HG02642 (cell line): Measurements from ENCODE around the gene LEMD2.

Source experiments
- ATAC-seq: cut with Tn5 transposase; IDR thresholded peaks from one replicate; pipeline ENCODE4 v1.9.1; 2021; ENCODE audit warnings: mild to moderate bottlenecking; ENCODE audit not compliant: unreplicated experiment, poor library complexity

The LEMD2 gene

DNA sequence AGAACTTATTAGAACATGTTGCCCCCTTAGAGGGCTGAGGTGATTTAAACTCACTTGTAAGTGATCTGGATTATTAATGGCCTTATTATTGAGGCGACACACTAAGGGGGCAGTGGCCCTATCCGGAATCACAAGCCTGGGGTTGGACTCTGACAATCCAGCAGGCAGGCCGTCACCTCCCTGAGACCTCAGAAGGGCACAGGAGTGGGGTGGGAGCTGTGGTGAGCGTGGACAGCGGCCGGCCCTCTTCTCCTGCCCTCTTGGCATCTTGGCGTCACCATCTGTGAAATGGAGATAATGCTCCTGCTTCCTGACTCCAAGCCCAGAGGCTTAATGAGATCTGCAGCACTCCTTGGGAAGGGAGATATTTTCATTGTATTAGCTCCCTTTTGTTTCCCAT lies 61.8 kb downstream of the LEMD2 start:
- ATAC-seq = no peak

DNA sequence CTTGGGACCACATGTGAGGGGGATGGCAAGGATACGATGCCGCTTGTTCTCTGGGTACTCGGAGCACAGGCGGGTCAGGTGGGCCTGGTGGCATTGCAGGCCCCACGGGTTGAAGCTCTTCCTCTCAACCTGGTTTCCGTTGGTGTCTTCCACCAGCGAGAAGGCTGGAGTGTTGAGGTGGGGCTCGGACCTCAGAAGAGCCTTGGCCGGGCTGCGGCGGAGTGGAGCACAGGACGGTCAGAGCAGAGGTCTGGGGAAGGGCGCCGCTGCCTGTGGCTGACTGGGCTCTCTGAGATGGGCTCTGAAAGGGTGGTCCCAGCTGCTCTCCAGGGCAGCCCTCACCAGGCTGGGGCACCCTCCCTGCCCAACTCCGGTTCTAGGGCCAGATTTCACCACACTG lies 62.2 kb downstream of the LEMD2 start:
- no peak for ATAC-seq

DNA sequence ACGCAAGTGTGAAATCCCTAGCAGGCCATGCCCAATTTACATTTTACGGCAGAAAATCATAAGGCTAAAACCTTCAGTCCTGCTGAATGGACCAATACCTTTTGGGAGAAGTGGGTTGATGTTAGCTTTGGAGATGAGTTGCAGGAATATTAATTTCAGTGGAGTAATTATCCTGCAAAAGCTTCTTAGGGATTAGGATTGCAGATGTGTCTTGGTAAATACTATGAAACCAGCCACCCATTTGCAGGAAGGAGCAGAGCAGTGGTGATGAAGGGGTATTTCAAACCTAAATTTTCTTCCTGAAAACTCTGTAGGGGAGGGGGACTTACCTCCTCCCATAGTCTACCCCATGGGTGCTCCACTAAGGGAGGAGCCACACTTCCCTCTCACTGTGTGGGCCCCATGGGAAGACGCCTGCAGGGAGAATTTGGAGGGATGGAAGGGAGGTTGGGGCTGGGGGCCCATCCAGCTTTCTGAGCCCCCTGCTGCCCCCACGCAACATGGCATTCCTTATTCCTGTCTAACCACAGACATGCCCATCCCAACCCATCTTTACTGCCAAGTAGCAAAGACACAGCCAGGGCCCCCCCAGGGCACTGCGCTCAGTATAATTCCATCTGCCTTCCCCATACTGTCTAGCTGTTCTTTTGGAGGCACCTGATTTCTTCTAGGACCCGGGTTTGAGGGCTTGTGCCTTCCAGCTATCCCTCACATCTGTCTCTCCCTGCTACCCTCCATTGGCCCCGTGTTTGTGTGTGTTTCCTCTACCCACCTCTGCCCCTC lies 62.8 kb downstream of the LEMD2 start:
- ATAC-seq = no peak

DNA sequence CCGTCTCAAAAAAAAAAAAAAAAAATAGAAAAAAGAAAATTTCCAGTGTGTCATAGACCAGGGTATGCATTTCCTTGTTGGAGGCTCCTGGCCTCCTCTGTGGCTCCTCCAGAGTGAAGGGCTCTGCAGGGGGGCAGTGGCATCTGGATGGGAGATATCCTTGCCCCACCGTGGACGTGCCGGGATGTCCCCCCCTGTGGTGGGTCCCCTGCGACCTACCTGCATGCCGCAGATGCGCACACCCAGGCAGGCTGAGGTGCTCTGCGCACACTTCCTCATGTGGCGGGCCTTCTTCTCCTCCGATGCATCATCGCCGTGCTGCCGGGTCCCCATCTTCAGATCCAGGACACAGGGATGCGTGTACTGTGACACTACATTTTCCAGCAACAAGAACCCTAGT lies 63.7 kb downstream of the LEMD2 start:
- no peak for ATAC-seq

DNA sequence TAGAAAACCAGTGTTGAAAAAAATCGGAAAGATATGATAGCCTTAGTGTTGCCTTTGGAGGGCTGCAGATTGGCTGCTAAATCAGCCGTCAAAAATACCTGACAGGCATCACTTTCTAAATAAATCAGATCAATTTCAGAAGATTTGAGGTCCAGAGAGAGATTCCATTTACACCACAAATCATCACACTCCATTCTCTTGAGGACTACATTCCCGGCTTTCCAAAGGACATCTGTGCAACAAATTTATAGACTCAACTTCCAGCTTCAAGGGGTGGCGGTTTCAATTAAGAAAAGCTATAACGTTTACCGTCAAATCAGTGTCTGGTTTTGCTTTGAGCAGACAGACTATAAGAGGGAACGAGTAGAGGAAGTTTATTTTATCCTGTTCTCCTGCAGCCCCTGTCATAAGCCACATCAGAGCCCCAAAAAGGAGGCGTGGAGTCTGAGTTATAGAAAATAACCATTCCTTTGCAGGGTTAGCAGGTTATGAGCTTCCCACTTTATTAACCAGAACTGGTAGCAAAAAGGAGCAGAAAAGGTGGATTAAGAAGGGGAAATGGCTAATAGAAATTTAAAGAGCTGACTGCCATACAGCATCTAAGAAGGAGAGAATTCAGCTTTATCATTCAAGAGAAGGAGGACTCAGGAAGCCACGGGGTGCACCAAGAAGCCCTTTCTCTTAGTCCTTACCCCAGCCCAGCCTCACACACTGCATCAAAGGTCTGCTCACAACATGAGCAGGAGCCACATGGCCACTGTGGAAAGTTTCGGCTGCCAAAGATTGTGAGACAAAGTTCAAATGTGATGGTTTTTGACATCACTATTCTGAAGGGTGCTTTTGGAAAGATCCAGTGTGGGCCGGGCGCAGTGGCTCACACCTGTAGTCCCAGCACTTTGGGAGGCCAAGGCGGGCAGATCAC lies 64.6 kb downstream of the LEMD2 start:
- ATAC-seq = no peak

DNA sequence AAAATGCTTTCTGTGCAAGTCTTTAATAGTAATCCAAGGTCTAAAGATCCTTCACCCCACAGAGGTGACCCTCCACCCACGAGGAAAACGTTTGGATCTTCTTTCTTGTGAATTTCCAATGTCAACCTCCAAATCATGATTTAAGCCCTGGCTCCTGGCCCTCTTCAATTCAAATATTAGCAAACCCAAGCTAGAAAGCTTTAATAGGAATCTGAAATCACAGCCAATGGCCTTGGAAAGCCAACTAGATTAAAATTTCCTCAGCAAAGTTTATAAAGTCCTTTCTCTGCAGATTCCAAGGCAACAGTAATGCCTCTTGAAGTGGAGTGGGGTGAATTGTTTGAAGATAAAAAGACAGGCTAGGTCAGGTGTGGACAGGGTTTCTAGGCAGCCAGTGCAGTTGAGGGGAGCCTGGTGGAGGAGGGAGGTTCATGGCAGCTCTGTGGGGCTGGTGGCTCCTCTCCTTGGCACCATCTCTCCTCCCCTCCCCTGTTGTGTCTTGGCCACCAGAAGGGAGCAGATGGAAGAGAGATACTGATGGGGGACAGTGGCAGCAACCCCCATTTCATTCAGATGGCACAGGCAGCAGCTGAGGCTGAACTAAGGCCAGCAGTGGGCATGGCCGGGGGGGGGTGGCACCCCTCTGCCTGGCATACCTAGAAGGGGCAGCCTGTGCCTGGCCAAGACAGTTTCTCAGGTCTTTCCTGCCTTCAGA lies 65.4 kb downstream of the LEMD2 start:
- no peak for ATAC-seq

DNA sequence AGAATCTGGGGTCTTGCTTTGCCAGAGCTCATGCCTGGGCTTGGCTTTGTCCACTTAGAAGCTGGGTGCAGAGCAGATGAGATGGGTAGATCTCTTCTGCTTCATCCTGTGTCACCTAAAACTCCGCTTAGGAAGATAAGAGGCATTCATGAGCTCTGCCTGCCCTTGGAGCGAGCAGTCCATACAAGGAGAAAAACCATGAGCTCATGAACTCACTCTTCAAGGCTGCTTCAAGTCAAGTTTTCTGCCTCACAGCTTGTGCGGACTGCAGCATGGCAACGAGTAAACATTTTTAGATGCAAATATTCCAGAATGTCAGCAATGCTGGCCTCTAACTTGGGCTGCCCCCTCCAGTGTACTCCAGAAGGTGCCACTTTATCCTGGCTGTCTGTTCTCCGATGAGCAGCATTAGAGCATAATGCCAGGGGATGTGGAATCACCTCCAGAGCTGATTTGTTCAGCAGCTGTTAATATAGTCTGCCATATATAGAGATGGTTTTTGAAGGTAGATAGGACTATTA lies 66.8 kb downstream of the LEMD2 start:
- ATAC-seq = no peak

DNA sequence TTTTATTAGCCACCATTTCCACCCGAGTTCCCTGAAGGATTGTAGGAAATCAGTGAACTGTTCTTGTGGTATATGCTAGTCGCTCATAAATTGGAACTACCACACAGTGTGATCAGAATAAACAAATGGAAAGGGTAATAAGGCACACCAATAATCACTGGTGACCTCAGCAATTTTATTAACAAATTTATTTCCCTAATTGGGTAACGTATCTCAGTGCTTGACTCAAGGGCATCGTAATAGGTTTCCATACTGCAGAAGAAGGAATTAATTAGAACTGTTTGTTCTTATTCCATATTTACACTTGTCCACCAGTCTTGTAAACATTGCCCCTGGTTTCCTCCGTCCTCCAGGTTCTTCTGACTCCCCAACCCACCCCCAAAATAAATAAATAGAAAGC lies 67.4 kb downstream of the LEMD2 start:
- ATAC-seq = no peak
